Measurements from ENCODE around the gene TMEM182. TPM values are rescaled to one million over a fixed set of nuclear protein-coding genes. Genes with fewer than 3 reads are reported as not detected.

TMEM182 gene
- polyA plus RNA-seq, 1 donor from 2014 or later, result 3.8 TPM

- no peaks in the 10 kb centered on the region for H3F3A ChIP-seq (ENCODE audit: insufficient read depth, low read length, poor library complexity, severe bottlenecking)
- H4K20me1 ChIP-seq (ENCODE audit: insufficient read depth), result no peaks in the 10 kb centered on the region
- no peak overlapping the region for H3K9ac ChIP-seq (ENCODE audit: low read length)
- no peak for TF ChIP-seq POLR2AphosphoS5 (IDR thresholded peaks at IDR 0.05)
- no peak for TF ChIP-seq EP300 (conservative IDR thresholded peaks at IDR 0.05; ENCODE audit: poor library complexity, severe bottlenecking)
- TF ChIP-seq TAF1 (IDR thresholded peaks at IDR 0.05; ENCODE audit: low read depth), result no peak
- TF ChIP-seq CTCF (IDR thresholded peaks at IDR 0.05; ENCODE audit: poor library complexity, severe bottlenecking), result no peak
- TF ChIP-seq SMC3 (conservative IDR thresholded peaks at IDR 0.05; ENCODE audit: poor library complexity), result no peak
- TF ChIP-seq RAD21 (conservative IDR thresholded peaks at IDR 0.05), result no peak
- TF ChIP-seq MXI1 (conservative IDR thresholded peaks at IDR 0.05; ENCODE audit: poor library complexity, severe bottlenecking), result no peak
- no peak for TF ChIP-seq EZH2 (IDR thresholded peaks at IDR 0.05; ENCODE audit: borderline replicate concordance, insufficient read depth, low read length, poor library complexity, severe bottlenecking)
- TF ChIP-seq REST (IDR thresholded peaks at IDR 0.05; ENCODE audit: borderline replicate concordance), result no peak
- no peaks in the 10 kb centered on the region for H3K9me3 ChIP-seq (ENCODE audit: low read length)
- no peaks in the 10 kb centered on the region for H3K9me2 ChIP-seq (ENCODE audit: insufficient read depth, low read length)
- no peaks in the 10 kb centered on the region for H3K36me3 ChIP-seq (ENCODE audit: insufficient read depth, low read length)
- H2AFZ ChIP-seq (ENCODE audit: low read depth, low read length), result no peak overlapping the region
- no peak overlapping the region for H3K4me3 ChIP-seq (ENCODE audit: low read length)
- H3K4me2 ChIP-seq (ENCODE audit: low read length), result no peak overlapping the region
- no peak overlapping the region for H3K27ac ChIP-seq (ENCODE audit: low read length)
- no peaks in the 10 kb centered on the region for H3K79me2 ChIP-seq (replicated peaks; ENCODE audit: insufficient read depth, low read length)
- H3K27me3 ChIP-seq (ENCODE audit: insufficient read depth, low read depth, low read length), result no peaks in the 10 kb centered on the region
Measured at GRCh38 chr2:102795641-102796040, 33.8 kb downstream of the TMEM182 start.

GRCh38 chr2:102796337-102796736 lies 34.5 kb downstream of the TMEM182 start:
- H3K4me3 ChIP-seq (ENCODE audit: low read length), result no peak overlapping the region
- no peaks in the 10 kb centered on the region for H3K79me2 ChIP-seq (replicated peaks; ENCODE audit: insufficient read depth, low read length)
- no peaks in the 10 kb centered on the region for H4K20me1 ChIP-seq (ENCODE audit: insufficient read depth)
- no peaks in the 10 kb centered on the region for H3K9me3 ChIP-seq (ENCODE audit: low read length)
- no peaks in the 10 kb centered on the region for H3K27me3 ChIP-seq (ENCODE audit: insufficient read depth, low read depth, low read length)
- no peaks in the 10 kb centered on the region for H3K36me3 ChIP-seq (ENCODE audit: insufficient read depth, low read length)
- TF ChIP-seq EZH2 (IDR thresholded peaks at IDR 0.05; ENCODE audit: borderline replicate concordance, insufficient read depth, low read length, poor library complexity, severe bottlenecking) (no peak), TAF1 (IDR thresholded peaks at IDR 0.05; ENCODE audit: low read depth) (no peak), CTCF (IDR thresholded peaks at IDR 0.05; ENCODE audit: poor library complexity, severe bottlenecking) (no peak), RAD21 (conservative IDR thresholded peaks at IDR 0.05) (no peak), REST (IDR thresholded peaks at IDR 0.05; ENCODE audit: borderline replicate concordance) (no peak), EP300 (conservative IDR thresholded peaks at IDR 0.05; ENCODE audit: poor library complexity, severe bottlenecking) (no peak), SMC3 (conservative IDR thresholded peaks at IDR 0.05; ENCODE audit: poor library complexity) (no peak), POLR2AphosphoS5 (IDR thresholded peaks at IDR 0.05) (no peak), MXI1 (conservative IDR thresholded peaks at IDR 0.05; ENCODE audit: poor library complexity, severe bottlenecking) (no peak)
- no peak overlapping the region for H3K9ac ChIP-seq (ENCODE audit: low read length)
- no peak overlapping the region for H2AFZ ChIP-seq (ENCODE audit: low read depth, low read length)
- no peaks in the 10 kb centered on the region for H3K9me2 ChIP-seq (ENCODE audit: insufficient read depth, low read length)
- H3F3A ChIP-seq (ENCODE audit: insufficient read depth, low read length, poor library complexity, severe bottlenecking), result no peaks in the 10 kb centered on the region
- H3K4me2 ChIP-seq (ENCODE audit: low read length), result no peak overlapping the region
- H3K27ac ChIP-seq (ENCODE audit: low read length), result no peak overlapping the region

All from neural cell (in vitro differentiated cells).